ENCODE data around the gene CFB. TPM values are rescaled to one million over a fixed set of nuclear protein-coding genes. Genes with fewer than 3 reads are reported as not detected.

The CFB gene
- total RNA-seq, 5 donors from 2014 or later (not counting 1 experiment from before 2014, with no cell fraction given), result 1.3 to 2.2 (median 1.8) TPM; not detected in 2

GRCh38 chr6:31949926-31950548 is 4.1 kb downstream of the CFB start:
- H3K36me3 Mint-ChIP-seq, result peaks cover 24% of the 10 kb centered on the region
- 93% methylated on average over 1 of the region's 7 CpGs for WGBS (ENCODE audit: insufficient coverage)
- Histone ChIP-seq H3K36me3 (ENCODE audit: control insufficient read depth in 2 of 2, extremely low read depth in 1 of 2, insufficient read depth in 1 of 2, low read length in 1 of 2) (peaks cover 13 to 37% of the 10 kb centered on the region in 2 donors), H3K27me3 (replicated peaks in 1 of 2; ENCODE audit: control insufficient read depth in 2 of 2, extremely low read depth in 1 of 2, insufficient read depth in 2 of 2, low read length in 1 of 2) (peaks cover 0 to 14% of the 10 kb centered on the region in 2 experiments), H3K9me3 (no peaks in the 10 kb centered on the region), H3K4me3 (ENCODE audit: control insufficient read depth in 1 of 2, extremely low read depth in 1 of 2, low read length in 1 of 2) (no peak overlapping the region), H3K4me1 (ENCODE audit: control insufficient read depth in 1 of 2, extremely low read depth in 1 of 2, insufficient read depth in 2 of 2, low read length in 2 of 2) (no peaks in the 10 kb centered on the region), H3K27ac (ENCODE audit: low read length) (no peak overlapping the region)
- DNase-seq, result no peak
- H3K4me1 Mint-ChIP-seq, result peaks cover 0 to 5% (median 0%) of the 10 kb centered on the region in 3 donors
- no peaks in the 10 kb centered on the region for H3K9me3 Mint-ChIP-seq
- ATAC-seq (replicated peaks in 1 of 4), result no peak
- peaks cover 0 to 6% of the 10 kb centered on the region in 2 donors for H3K27me3 Mint-ChIP-seq
- H3K4me3 Mint-ChIP-seq, result no peak overlapping the region
- CTCF ChIA-PET, result interaction anchor here in 1 of 2 donors (0.6 to 1.0 kb wide), 2 partner anchors 15 to 481 kb away, joined by 3 to 4 read pairs; no protein-coding TSS in a partner anchor
- POLR2A ChIA-PET, result no interaction called here
- peak overlapping the region in 1 of 2 donors; percentile 31 for H3K27ac Mint-ChIP-seq

GRCh38 chr6:31952140-31952805 is 6.4 kb downstream of the CFB start:
- ChIA-PET CTCF (interaction anchor here (0.5 to 1.5 kb wide), 6 partner anchors 12 to 1365 kb away, joined by 3 to 8 read pairs (median 4); partner anchors contain the start of genes DXO (in 1 of the 2), ZBTB12 (in 1 of the 2) and ZBTB22 (in 1 of the 2)), POLR2A (no interaction called here)
- H3K4me3 Mint-ChIP-seq, result no peak overlapping the region
- Histone ChIP-seq H3K27ac (ENCODE audit: low read length) (no peak overlapping the region), H3K36me3 (ENCODE audit: control insufficient read depth in 2 of 2, extremely low read depth in 1 of 2, insufficient read depth in 1 of 2, low read length in 1 of 2) (peaks cover 16 to 50% of the 10 kb centered on the region in 2 donors), H3K4me3 (ENCODE audit: control insufficient read depth in 1 of 2, extremely low read depth in 1 of 2, low read length in 1 of 2) (no peak overlapping the region), H3K27me3 (replicated peaks in 1 of 2; ENCODE audit: control insufficient read depth in 2 of 2, extremely low read depth in 1 of 2, insufficient read depth in 2 of 2, low read length in 1 of 2) (no peaks in the 10 kb centered on the region), H3K9me3 (no peaks in the 10 kb centered on the region), H3K4me1 (ENCODE audit: control insufficient read depth in 1 of 2, extremely low read depth in 1 of 2, insufficient read depth in 2 of 2, low read length in 2 of 2) (no peaks in the 10 kb centered on the region)
- DNase-seq, result peak in 5 of 35 experiments; percentile 11 to 51 (median 33)
- 87% methylated on average over 3 of the region's 5 CpGs for WGBS (ENCODE audit: insufficient coverage)
- H3K27ac Mint-ChIP-seq, result peak overlapping the region in 1 of 2 donors; percentile 9
- ATAC-seq (replicated peaks in 1 of 4), result peak; percentile 42 to 56 (median 48)
- H3K27me3 Mint-ChIP-seq, result no peaks in the 10 kb centered on the region
- H3K4me1 Mint-ChIP-seq, result peaks cover under 1 to 4% (median 2%) of the 10 kb centered on the region in 3 donors
- H3K36me3 Mint-ChIP-seq, result peaks cover 32% of the 10 kb centered on the region
- H3K9me3 Mint-ChIP-seq, result no peaks in the 10 kb centered on the region

- H3K36me3 Mint-ChIP-seq, result peaks cover 32% of the 10 kb centered on the region
- Histone ChIP-seq H3K27me3 (replicated peaks in 1 of 2; ENCODE audit: control insufficient read depth in 2 of 2, extremely low read depth in 1 of 2, insufficient read depth in 2 of 2, low read length in 1 of 2) (no peaks in the 10 kb centered on the region), H3K27ac (ENCODE audit: low read length) (no peak overlapping the region), H3K36me3 (ENCODE audit: control insufficient read depth in 2 of 2, extremely low read depth in 1 of 2, insufficient read depth in 1 of 2, low read length in 1 of 2) (peaks cover 16 to 50% of the 10 kb centered on the region in 2 donors), H3K4me1 (ENCODE audit: control insufficient read depth in 1 of 2, extremely low read depth in 1 of 2, insufficient read depth in 2 of 2, low read length in 2 of 2) (peaks cover 1% of the 10 kb centered on the region in 2 experiments), H3K4me3 (ENCODE audit: control insufficient read depth in 1 of 2, extremely low read depth in 1 of 2, low read length in 1 of 2) (no peak overlapping the region), H3K9me3 (no peaks in the 10 kb centered on the region)
- no CpG with 5 or more reads among the region's 5 CpGs for WGBS (ENCODE audit: insufficient coverage)
- DNase-seq (no peak), ATAC-seq (replicated peaks in 1 of 4) (no peak)
- ChIA-PET CTCF (interaction anchor here in 1 of 2 donors (0.5 to 1.1 kb wide), 2 partner anchors 46 to 50 kb away, joined by 3 to 5 read pairs; no protein-coding TSS in a partner anchor), POLR2A (no interaction called here)
- no peak overlapping the region for H3K4me3 Mint-ChIP-seq
- peak overlapping the region in 1 of 2 donors; percentile 9 for H3K27ac Mint-ChIP-seq
- H3K4me1 Mint-ChIP-seq, result peaks cover 7 to 10% (median 8%) of the 10 kb centered on the region in 3 donors
- H3K9me3 Mint-ChIP-seq, result no peaks in the 10 kb centered on the region
- H3K27me3 Mint-ChIP-seq, result no peaks in the 10 kb centered on the region
Observed at GRCh38 chr6:31952890-31953289, 7.0 kb downstream of the CFB start.

GRCh38 chr6:31954511-31954910 is 8.6 kb downstream of the CFB start:
- no peaks in the 10 kb centered on the region for H3K27me3 ChIP-seq (replicated peaks in 1 of 2; ENCODE audit: control insufficient read depth in 2 of 2, extremely low read depth in 1 of 2, insufficient read depth in 2 of 2, low read length in 1 of 2)
- Mint-ChIP-seq H3K27me3 (no peaks in the 10 kb centered on the region), H3K9me3 (no peaks in the 10 kb centered on the region), H3K36me3 (peaks cover 32% of the 10 kb centered on the region), H3K27ac (no peak overlapping the region), H3K4me3 (no peak overlapping the region), H3K4me1 (peaks cover 21 to 22% (median 21%) of the 10 kb centered on the region in 3 donors)
- peaks cover 8 to 13% of the 10 kb centered on the region in 2 experiments for H3K4me1 ChIP-seq (ENCODE audit: control insufficient read depth in 1 of 2, extremely low read depth in 1 of 2, insufficient read depth in 2 of 2, low read length in 2 of 2)
- WGBS (ENCODE audit: insufficient coverage), result 98% methylated on average over 16 of the region's 28 CpGs
- POLR2A ChIA-PET, result no interaction called here
- H3K27ac ChIP-seq (ENCODE audit: low read length), result no peak overlapping the region
- CTCF ChIA-PET, result no interaction called here
- ATAC-seq (replicated peaks in 1 of 4), result no peak
- H3K4me3 ChIP-seq (ENCODE audit: control insufficient read depth in 1 of 2, extremely low read depth in 1 of 2, low read length in 1 of 2), result no peak overlapping the region
- no peaks in the 10 kb centered on the region for H3K9me3 ChIP-seq
- DNase-seq, result no peak
- H3K36me3 ChIP-seq (ENCODE audit: control insufficient read depth in 2 of 2, extremely low read depth in 1 of 2, insufficient read depth in 1 of 2, low read length in 1 of 2), result peaks cover 16 to 50% of the 10 kb centered on the region in 2 donors

GRCh38 chr6:31956796-31957195 is 10.9 kb downstream of the CFB start:
- Mint-ChIP-seq H3K36me3 (peaks cover 47% of the 10 kb centered on the region), H3K4me1 (peaks cover 37 to 43% (median 41%) of the 10 kb centered on the region in 3 donors), H3K27me3 (no peaks in the 10 kb centered on the region), H3K4me3 (peak overlapping the region; percentile 93 to 98 (median 94)), H3K27ac (no peak overlapping the region), H3K9me3 (no peaks in the 10 kb centered on the region)
- Histone ChIP-seq H3K4me1 (ENCODE audit: control insufficient read depth in 1 of 2, extremely low read depth in 1 of 2, insufficient read depth in 2 of 2, low read length in 2 of 2) (peaks cover 10 to 24% of the 10 kb centered on the region in 2 experiments), H3K27me3 (replicated peaks in 1 of 2; ENCODE audit: control insufficient read depth in 2 of 2, extremely low read depth in 1 of 2, insufficient read depth in 2 of 2, low read length in 1 of 2) (no peaks in the 10 kb centered on the region), H3K9me3 (no peaks in the 10 kb centered on the region), H3K27ac (ENCODE audit: low read length) (no peak overlapping the region), H3K4me3 (ENCODE audit: control insufficient read depth in 1 of 2, extremely low read depth in 1 of 2, low read length in 1 of 2) (no peak overlapping the region), H3K36me3 (ENCODE audit: control insufficient read depth in 2 of 2, extremely low read depth in 1 of 2, insufficient read depth in 1 of 2, low read length in 1 of 2) (peaks cover 16 to 64% of the 10 kb centered on the region in 2 donors)
- ChIA-PET CTCF (interaction anchor here in 1 of 2 donors (1.1 kb wide), 1 partner anchor 59 kb away, joined by 4 read pairs; the partner anchor contains the start of gene EHMT2), POLR2A (interaction anchor here (0.6 to 3.2 kb wide), 3 partner anchors 15 to 863 kb away, joined by 3 to 23 read pairs (median 5); partner anchors contain the start of genes ATF6B (in 1 of the 2) and DXO (in 1 of the 2))
- DNase-seq, result no peak
- no peak for ATAC-seq (replicated peaks in 1 of 4)
- WGBS (ENCODE audit: insufficient coverage), result 70% methylated on average over 2 of the region's 3 CpGs

GRCh38 chr6:31958412-31958740 is 12.5 kb downstream of the CFB start:
- Mint-ChIP-seq H3K4me1 (peaks cover 41 to 49% (median 45%) of the 10 kb centered on the region in 3 donors), H3K36me3 (peaks cover 54% of the 10 kb centered on the region), H3K9me3 (no peaks in the 10 kb centered on the region), H3K27me3 (no peaks in the 10 kb centered on the region), H3K27ac (peak overlapping the region; percentile 94 to 97), H3K4me3 (peak overlapping the region; percentile 93 to 98 (median 94))
- CTCF ChIA-PET, result interaction anchor here (0.6 to 1.2 kb wide), 3 partner anchors 14 to 1014 kb away, joined by 3 read pairs; a partner anchor contains a TSS
- Histone ChIP-seq H3K27me3 (replicated peaks in 1 of 2; ENCODE audit: control insufficient read depth in 2 of 2, extremely low read depth in 1 of 2, insufficient read depth in 2 of 2, low read length in 1 of 2) (no peaks in the 10 kb centered on the region), H3K27ac (ENCODE audit: low read length) (peak overlapping the region; percentile 90), H3K9me3 (no peaks in the 10 kb centered on the region), H3K4me3 (ENCODE audit: control insufficient read depth in 1 of 2, extremely low read depth in 1 of 2, low read length in 1 of 2) (peak overlapping the region; percentile 71 to 94), H3K36me3 (ENCODE audit: control insufficient read depth in 2 of 2, extremely low read depth in 1 of 2, insufficient read depth in 1 of 2, low read length in 1 of 2) (peaks cover 16 to 67% of the 10 kb centered on the region in 2 donors), H3K4me1 (ENCODE audit: control insufficient read depth in 1 of 2, extremely low read depth in 1 of 2, insufficient read depth in 2 of 2, low read length in 2 of 2) (peaks cover 10 to 24% of the 10 kb centered on the region in 2 experiments)
- 20% methylated on average over 7 of the region's 11 CpGs for WGBS (ENCODE audit: insufficient coverage)
- no peak for DNase-seq
- ATAC-seq (replicated peaks in 1 of 4), result peak in 1 of 4 experiments; percentile 0
- POLR2A ChIA-PET, result interaction anchor here (0.5 to 3.2 kb wide), 5 partner anchors 13 to 1363 kb away, joined by 3 to 23 read pairs (median 3); partner anchors contain the start of genes DXO (in 1 of the 2), MICB (in 1 of the 2) and NEU1 (in 1 of the 2)
